HCT116 (cell line): ENCODE data around the gene HEG1. TPM values are rescaled to one million over a fixed set of nuclear protein-coding genes. Genes with fewer than 3 reads are reported as not detected.

Experiments used
- ATAC-seq: fragments of 200-7000 bp; cut with Tn5 transposase; 2 replicates; pipeline ENCODE4 v1.9.1; 2020; ENCODE audit warnings: mild to moderate bottlenecking, moderate library complexity
- BruUV-seq: library from RNA; stranded (reverse); fragments of 400-500 nt; replicated peaks from 2 replicates; lab custom pipeline; 2021; lab: Mats Ljungman, UMichigan
- CTCF ChIA-PET: fragments of 300-600 bp; sonication (Branson Sonifier 250); formaldehyde crosslinking; loops from one replicate; lab custom pipeline; 2021; ENCODE audit warnings: antibody characterized with exemption; lab: Charles Lee
- POLR2A ChIA-PET: fragments of 300-600, 350-600 bp; sonication (Branson Sonifier 250); formaldehyde crosslinking; loops from one replicate; lab custom pipeline; 2021; ENCODE audit warnings: antibody characterized with exemption; lab: Charles Lee
- RAD21 ChIA-PET, 2 experiments: fragments of 300-600 bp; sonication (Branson Sonifier 250); formaldehyde crosslinking; loops; one replicate each; lab custom pipeline; 2023; ENCODE audit warnings: low total read pairs in 2 of 2; ENCODE audit not compliant: uncharacterized antibody in 2 of 2, unreplicated experiment in 2 of 2, low non-redundant PET in 1 of 2; lab: Charles Lee
- DNase-seq: peaks from one replicate; pipeline ENCODE4 v3.0.0-alpha.2; 2010; ENCODE audit warnings: low read depth, low spot score
- H2AFZ ChIP-seq: fragments of 200-600 bp; shearing (Covaris generic), sonication (generic); 2 replicates; pipeline ENCODE4 v1.6.1; 2017; ENCODE audit warnings: low read depth, mixed run types, mixed read lengths, antibody characterized with exemption, low read length; ENCODE audit not compliant: poor library complexity, severe bottlenecking
- H3K27ac ChIP-seq: 2 replicates; pipeline ENCODE4 v1.5.1; 2012; ENCODE audit warnings: low read depth, low read length
- H3K27me3 ChIP-seq: fragments of 200-600 bp; sonication (generic); 2 replicates; pipeline ENCODE4 v1.6.1; 2016; ENCODE audit warnings: mixed run types, low read length, mixed read lengths; ENCODE audit not compliant: insufficient read depth
- H3K36me3 ChIP-seq, 2 experiments: fragments of 200-500 bp in 1 of 2; fragments of 200-600 bp in 1 of 2; sonication (Bioruptor generic) in 1 of 2; sonication (generic) in 1 of 2; 2 replicates each; pipeline versions ENCODE4 v1.5.1 to v1.6.1; 2014 to 2016; ENCODE audit warnings: low read length in 2 of 2, inconsistent platforms in 1 of 2, mixed read lengths in 1 of 2, mixed run types in 1 of 2; ENCODE audit not compliant: insufficient read depth in 2 of 2, control insufficient read depth in 1 of 2
- H3K4me1 ChIP-seq, 2 experiments: fragments of 200-600 bp in 1 of 2; sonication (generic) in 1 of 2; 2 replicates each; pipeline versions ENCODE4 v1.5.1 to v1.6.1; 2012 to 2017; ENCODE audit warnings: low read length in 2 of 2, inconsistent platforms in 1 of 2, mild to moderate bottlenecking in 1 of 2, mixed read lengths in 1 of 2, mixed run types in 1 of 2, moderate library complexity in 1 of 2; ENCODE audit not compliant: insufficient read depth in 2 of 2, control insufficient read depth in 1 of 2
- H3K4me2 ChIP-seq: fragments of 200-600 bp; sonication (generic); 2 replicates; pipeline ENCODE4 v1.6.1; 2017; ENCODE audit warnings: mixed run types, low read length, mixed read lengths
- H3K4me3 ChIP-seq, 2 experiments: fragments of 200-600 bp in 1 of 2; sonication (generic) in 1 of 2; replicated peaks in 1 of 2; 2 replicates each; pipeline ENCODE4 v1.5.1; 2011 to 2016; ENCODE audit warnings: low read length in 2 of 2, control low read depth in 1 of 2, low read depth in 1 of 2, mild to moderate bottlenecking in 1 of 2, mixed read lengths in 1 of 2, mixed run types in 1 of 2
- H3K79me2 ChIP-seq: fragments of 200-600 bp; sonication (generic); 2 replicates; pipeline ENCODE4 v1.6.1; 2017; ENCODE audit warnings: mild to moderate bottlenecking, mixed run types, low read length, moderate library complexity, mixed read lengths; ENCODE audit not compliant: insufficient read depth
- H3K9ac ChIP-seq: fragments of 200-600 bp; sonication (generic); 2 replicates; pipeline ENCODE4 v1.6.1; 2016; ENCODE audit warnings: low read length, mixed read lengths
- H3K9me2 ChIP-seq: fragments of 200-600 bp; sonication (generic), shearing (Covaris generic); 2 replicates; pipeline ENCODE4 v1.6.1; 2017; ENCODE audit warnings: mixed run types, mild to moderate bottlenecking, moderate library complexity; ENCODE audit not compliant: insufficient read depth
- H3K9me3 ChIP-seq, 2 experiments: fragments of 200-500 bp in 1 of 2; fragments of 200-600 bp in 1 of 2; sonication (Bioruptor generic) in 1 of 2; sonication (generic) in 1 of 2; 2 replicates each; pipeline ENCODE4 v1.6.1; 2014 to 2017; ENCODE audit warnings: low read length in 2 of 2, mixed read lengths in 2 of 2, inconsistent platforms in 1 of 2, low read depth in 1 of 2, mild to moderate bottlenecking in 1 of 2, mixed run types in 1 of 2, moderate library complexity in 1 of 2; ENCODE audit not compliant: control insufficient read depth in 1 of 2, insufficient read depth in 1 of 2
- H4K20me1 ChIP-seq: fragments of 200-600 bp; sonication (generic), shearing (Covaris generic); 2 replicates; pipeline ENCODE4 v1.6.1; 2017; ENCODE audit warnings: mixed run types, mild to moderate bottlenecking, moderate library complexity; ENCODE audit not compliant: insufficient read depth
- CBX3 ChIP-seq: IDR thresholded peaks from 2 replicates; pipeline ENCODE4 v1.6.1; 2012; ENCODE audit warnings: low read depth
- EZH2phosphoT487 ChIP-seq: fragments of 200-600 bp; IDR thresholded peaks from 2 replicates; pipeline ENCODE4 v1.6.1; 2018; ENCODE audit warnings: antibody characterized with exemption, borderline replicate concordance
- FOSL1 ChIP-seq: IDR thresholded peaks from 2 replicates; pipeline ENCODE4 v1.6.1; 2012; ENCODE audit warnings: low read depth
- POLR2A ChIP-seq: IDR thresholded peaks from 2 replicates; pipeline ENCODE4 v1.7.0; 2011; ENCODE audit warnings: borderline replicate concordance; ENCODE audit not compliant: insufficient read depth, insufficient read length; ENCODE audit errors: extremely low read depth
- POLR2AphosphoS5 ChIP-seq: IDR thresholded peaks from 2 replicates; pipeline ENCODE4 v1.6.1; 2011; ENCODE audit warnings: mild to moderate bottlenecking, low read depth, low read length, moderate library complexity
- SRF ChIP-seq: IDR thresholded peaks from 2 replicates; pipeline ENCODE4 v1.6.1; 2012; ENCODE audit warnings: low read depth
- intact Hi-C: fragments of 100-400 bp; cut with micrococcal nuclease; formaldehyde crosslinking; loops from 2 replicates; pipeline ENCODE4 v1.10.0; 2022
- total RNA-seq: library from RNA; stranded (reverse); gene quantifications from one replicate; pipeline ENCODE4 v1.2.1, GENCODE V29; 2021; ENCODE audit not compliant: unreplicated experiment
- TF ChIP-seq, protein P1 (sequence below): IDR thresholded peaks from 2 replicates; pipeline ENCODE4 v1.6.1; 2011; ENCODE audit warnings: mild to moderate bottlenecking, low read length, moderate library complexity; ENCODE audit not compliant: insufficient replicate concordance; ENCODE audit errors: extremely low read depth

The HEG1 gene
- total RNA-seq, 1 experiment from 2014 or later, result 2.6 TPM

DNA sequence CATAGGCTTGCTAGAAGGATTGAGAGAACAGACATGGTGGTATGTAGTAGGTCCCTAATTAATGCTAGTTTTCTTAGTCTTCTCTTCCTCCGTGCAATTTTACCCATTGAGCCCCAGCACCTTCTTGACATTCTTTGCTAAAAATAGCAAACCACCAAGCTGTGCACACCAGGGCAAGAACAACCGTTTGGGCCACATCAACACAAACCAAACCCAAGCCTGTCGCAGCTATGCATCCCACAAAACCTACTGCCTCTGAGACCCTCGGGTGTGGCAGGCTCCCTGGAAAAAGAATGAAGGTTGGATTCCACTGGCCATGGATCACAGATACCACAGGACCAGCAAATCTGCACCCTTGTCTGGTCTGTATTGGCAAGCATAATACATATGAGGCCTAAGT lies 27.1 kb downstream of the HEG1 start (continued):
- TF ChIP-seq, protein P1, sequence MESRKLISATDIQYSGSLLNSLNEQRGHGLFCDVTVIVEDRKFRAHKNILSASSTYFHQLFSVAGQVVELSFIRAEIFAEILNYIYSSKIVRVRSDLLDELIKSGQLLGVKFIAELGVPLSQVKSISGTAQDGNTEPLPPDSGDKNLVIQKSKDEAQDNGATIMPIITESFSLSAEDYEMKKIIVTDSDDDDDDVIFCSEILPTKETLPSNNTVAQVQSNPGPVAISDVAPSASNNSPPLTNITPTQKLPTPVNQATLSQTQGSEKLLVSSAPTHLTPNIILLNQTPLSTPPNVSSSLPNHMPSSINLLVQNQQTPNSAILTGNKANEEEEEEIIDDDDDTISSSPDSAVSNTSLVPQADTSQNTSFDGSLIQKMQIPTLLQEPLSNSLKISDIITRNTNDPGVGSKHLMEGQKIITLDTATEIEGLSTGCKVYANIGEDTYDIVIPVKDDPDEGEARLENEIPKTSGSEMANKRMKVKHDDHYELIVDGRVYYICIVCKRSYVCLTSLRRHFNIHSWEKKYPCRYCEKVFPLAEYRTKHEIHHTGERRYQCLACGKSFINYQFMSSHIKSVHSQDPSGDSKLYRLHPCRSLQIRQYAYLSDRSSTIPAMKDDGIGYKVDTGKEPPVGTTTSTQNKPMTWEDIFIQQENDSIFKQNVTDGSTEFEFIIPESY, result no peak
- no peak for TF ChIP-seq POLR2AphosphoS5
- TF ChIP-seq FOSL1, result no peak
- TF ChIP-seq, all 23 proteins: peak for 0

DNA sequence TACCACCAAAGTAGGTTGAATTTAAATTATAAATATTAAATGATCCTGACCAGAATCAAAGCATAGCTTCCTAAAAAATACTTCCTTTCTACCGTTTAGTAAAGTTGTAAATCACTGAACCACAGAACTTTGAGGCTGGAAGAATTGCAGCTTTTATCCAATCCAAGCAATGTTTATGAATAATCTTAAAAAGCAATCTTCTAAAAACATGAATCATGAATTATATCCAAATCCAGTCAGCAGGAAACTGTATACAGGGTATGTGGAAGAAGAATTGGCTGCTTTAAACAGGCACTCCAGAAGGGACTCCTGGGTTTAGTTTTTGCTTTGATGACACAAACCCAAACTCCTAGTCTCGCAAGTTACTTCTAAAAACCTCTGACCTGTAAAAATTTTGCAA lies 30.2 kb downstream of the HEG1 start:
- no peaks in the 10 kb centered on the region for H3K9me3 ChIP-seq
- CTCF ChIA-PET, result no interaction called here
- intact Hi-C loops, result no loop called here
- no peak overlapping the region for H3K9ac ChIP-seq
- no peak for DNase-seq
- H4K20me1 ChIP-seq, result no peaks in the 10 kb centered on the region
- no peak overlapping the region for H3K27ac ChIP-seq
- RAD21 ChIA-PET, result no interaction called here
- H3K36me3 ChIP-seq, result no peaks in the 10 kb centered on the region
- no peak for ATAC-seq
- H3K4me3 ChIP-seq, result no peak overlapping the region
- H3K9me2 ChIP-seq, result no peaks in the 10 kb centered on the region
- POLR2A ChIA-PET, result no interaction called here
- no peaks in the 10 kb centered on the region for H3K79me2 ChIP-seq
- BruUV-seq, result no TSS peak
- no peak overlapping the region for H3K4me2 ChIP-seq
- no peak for TF ChIP-seq FOSL1
- no peak for TF ChIP-seq CBX3
- TF ChIP-seq SRF, result no peak
- no peak overlapping the region for H2AFZ ChIP-seq
- no peaks in the 10 kb centered on the region for H3K27me3 ChIP-seq
- H3K4me1 ChIP-seq, result no peaks in the 10 kb centered on the region

DNA sequence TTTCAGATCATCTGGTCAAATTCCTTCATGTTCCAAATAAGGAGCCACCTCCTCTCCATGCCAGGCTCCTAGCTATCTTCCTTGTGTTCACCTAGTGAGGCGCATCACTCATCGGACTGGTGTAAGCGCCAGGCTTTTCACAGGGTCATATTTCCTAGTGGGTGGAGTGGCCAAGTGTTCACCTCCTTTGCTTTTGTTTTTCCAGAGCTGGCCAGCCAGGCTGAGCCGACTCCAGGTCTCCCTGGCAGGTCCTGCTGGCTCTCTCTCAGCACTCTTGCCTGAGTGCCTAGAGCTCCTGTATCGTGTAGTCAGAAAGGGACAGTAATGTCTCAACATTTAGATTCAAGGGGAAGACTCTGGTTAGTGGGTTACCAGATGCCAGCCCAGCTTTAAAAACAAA lies 31.0 kb downstream of the HEG1 start:
- TF ChIP-seq POLR2A (no peak), EZH2phosphoT487 (no peak)
- no peaks in the 10 kb centered on the region for H3K27me3 ChIP-seq
- ChIA-PET RAD21 (no interaction called here), POLR2A (no interaction called here), CTCF (no interaction called here)
- H3K9me3 ChIP-seq, result no peaks in the 10 kb centered on the region
- H3K9ac ChIP-seq, result no peak overlapping the region
- no peaks in the 10 kb centered on the region for H4K20me1 ChIP-seq
- intact Hi-C loops, result no loop called here
- no peak overlapping the region for H3K27ac ChIP-seq
- no TSS peak for BruUV-seq
- H3K79me2 ChIP-seq, result no peaks in the 10 kb centered on the region
- no peak overlapping the region for H3K4me3 ChIP-seq
- no peak for DNase-seq
- H3K4me2 ChIP-seq, result no peak overlapping the region
- no peak overlapping the region for H2AFZ ChIP-seq
- no peaks in the 10 kb centered on the region for H3K9me2 ChIP-seq
- H3K36me3 ChIP-seq, result no peaks in the 10 kb centered on the region
- no peaks in the 10 kb centered on the region for H3K4me1 ChIP-seq
- no peak for ATAC-seq
